Frontal cortex (tissue), 1 donor: Measurements from ENCODE around the gene CAPS. TPM values are rescaled to one million over a fixed set of nuclear protein-coding genes. Genes with fewer than 3 reads are reported as not detected.

ENCODE experiments used
- total RNA-seq: library from RNA; depleted of rRNA; stranded (reverse); fragments of >200 nt; gene quantifications from one replicate; pipeline ENCODE4 v1.2.3, GENCODE V29; 2014

CAPS gene
- total RNA-seq, 1 donor from 2014 or later, result 2.4 TPM

Other genes with a start within 250 kb of the CAPS start
- 15.1 TPM for gene MICOS13, start 233.7 kb upstream of the CAPS start, total RNA-seq
- gene HSD11B1L, start 233.2 kb upstream of the CAPS start, total RNA-seq, result 27.3 TPM
- 262 TPM for gene RPL36, start 224.0 kb upstream of the CAPS start, total RNA-seq
- 39.9 TPM for gene LONP1, start 194.1 kb upstream of the CAPS start, total RNA-seq
- gene CATSPERD, start 193.6 kb upstream of the CAPS start, total RNA-seq, result 0.41 TPM
- gene PRR22, start 129.5 kb upstream of the CAPS start, total RNA-seq, result 0.41 TPM
- gene DUS3L, start 123.1 kb upstream of the CAPS start, total RNA-seq, result 13.9 TPM
- not detected for gene NRTN, start 109.2 kb upstream of the CAPS start, total RNA-seq
- gene FUT6, start 74.6 kb upstream of the CAPS start, total RNA-seq, result not detected
- gene FUT3, start 62.8 kb upstream of the CAPS start, total RNA-seq, result not detected
- gene FUT5, start 43.7 kb upstream of the CAPS start, total RNA-seq, result not detected
- 97.8 TPM for gene NDUFA11, start 10.5 kb upstream of the CAPS start, total RNA-seq
- gene VMAC, start 9.4 kb upstream of the CAPS start, total RNA-seq, result 3.7 TPM
- gene RANBP3, start 63.9 kb downstream of the CAPS start, total RNA-seq, result 41.6 TPM
- 5.7 TPM for gene RFX2, start 196.2 kb downstream of the CAPS start, total RNA-seq
- not detected for gene ACSBG2, start 221.4 kb downstream of the CAPS start, total RNA-seq